ENCODE results near the gene MTFR1L. TPM values are rescaled to one million over a fixed set of nuclear protein-coding genes. Genes with fewer than 3 reads are reported as not detected.

The MTFR1L gene
- total and polyA plus RNA-seq, 11 donors = 123 to 319 (median 213) TPM

GRCh38 chr1:25874635-25875153, 54.9 kb downstream of the MTFR1L start:
- 29 to 50% (median 43%) methylated on average over 5 to 8 of the region's 8 CpGs for WGBS, 4 donors
- H3K27ac ChIP-seq = peak overlapping the region in 6 of 12 donors; percentile 58 to 90 (median 70)
- intact Hi-C loops (cut with DNase I) = loop anchor here in 1 of 10 donors (10.0 kb wide), 1 partner anchor 50 kb away; no protein-coding TSS in a partner anchor

GRCh38 chr1:25875154-25875855, 55.6 kb downstream of the MTFR1L start, which contains the start of gene PAQR7:
Gene PAQR7 (minus strand): TSS chr1:25875708. CDS start chr1:25863839, 11,869 bp downstream.
- DNase-seq (peak; percentile 73 to 87 (median 82)), ATAC-seq (peak; percentile 61 to 88 (median 87))
- WGBS, 4 donors = 1 to 2% (median 1%) methylated on average over 48 to 75 of the region's 75 CpGs
- Histone ChIP-seq H3K27ac (peak within 1 kb of the TSS in 11 of 12 donors; percentile 33 to 90 (median 69)), H3K36me3 (peaks cover 0 to 3% (median 0%) of the 10 kb centered on the region in 9 donors), H3K9me3 (no peaks in the 10 kb centered on the region), H3K4me1 (peaks cover 0 to 43% (median 25%) of the 10 kb centered on the region in 12 donors), H3K4me3 (peak within 1 kb of the TSS; percentile 39 to 88 (median 66)), H3K27me3 (no peaks in the 10 kb centered on the region)
- intact Hi-C loops (cut with DNase I) = loop anchor here in 1 of 10 donors (10.0 kb wide), 1 partner anchor 51 kb away; no protein-coding TSS in a partner anchor
- TF ChIP-seq CTCF (IDR thresholded peaks at IDR 0.05) (peak in 3 of 12 donors; percentile 4 to 14 (median 9)), POLR2A (IDR thresholded peaks at IDR 0.05) (peak; percentile 31 to 42)

More at GRCh38 chr1:25874635-25875153, 54.9 kb downstream of the MTFR1L start:
- no peaks in the 10 kb centered on the region for H3K27me3 ChIP-seq
- TF ChIP-seq CTCF (IDR thresholded peaks at IDR 0.05) (no peak), POLR2A (IDR thresholded peaks at IDR 0.05) (no peak)
- no peaks in the 10 kb centered on the region for H3K9me3 ChIP-seq
- ATAC-seq = peak in 2 of 4 donors; percentile 1 to 2
- no peak for DNase-seq
- H3K36me3 ChIP-seq = peaks cover 0 to 3% (median 0%) of the 10 kb centered on the region in 9 donors
- H3K4me3 ChIP-seq = peak overlapping the region; percentile 39 to 88 (median 66)
- H3K4me1 ChIP-seq = peaks cover 0 to 43% (median 25%) of the 10 kb centered on the region in 12 donors

GRCh38 chr1:25875856-25876692, 56.3 kb downstream of the MTFR1L start:
- H3K27me3 ChIP-seq = no peaks in the 10 kb centered on the region
- TF ChIP-seq CTCF (IDR thresholded peaks at IDR 0.05) (no peak), POLR2A (IDR thresholded peaks at IDR 0.05) (no peak)
- H3K9me3 ChIP-seq = no peaks in the 10 kb centered on the region
- peak overlapping the region in 11 of 12 donors; percentile 33 to 90 (median 69) for H3K27ac ChIP-seq
- peak overlapping the region; percentile 39 to 88 (median 66) for H3K4me3 ChIP-seq
- peaks cover 0 to 37% (median 23%) of the 10 kb centered on the region in 12 donors for H3K4me1 ChIP-seq
- 31 to 35% (median 32%) methylated on average over 30 to 32 of the region's 32 CpGs for WGBS, 4 donors
- no peak for DNase-seq
- intact Hi-C loops (cut with DNase I) = loop anchor here in 1 of 10 donors (10.0 kb wide), 1 partner anchor 51 kb away; no protein-coding TSS in a partner anchor
- peak; percentile 17 to 60 (median 42) for ATAC-seq
- no peaks in the 10 kb centered on the region for H3K36me3 ChIP-seq

All from heart left ventricle (tissue), 16 donors.